GM19035 (cell line): ENCODE data around the gene OR4K15.
"Not testable (repeated sequence)": the region's sequence is repeated elsewhere in the genome, so short reads cannot be mapped to it uniquely, and the experiment has no call there.

Source experiments
- ATAC-seq: cut with Tn5 transposase; IDR thresholded peaks from one replicate; pipeline ENCODE4 v1.9.1; 2021; ENCODE audit not compliant: unreplicated experiment

Gene OR4K15

DNA sequence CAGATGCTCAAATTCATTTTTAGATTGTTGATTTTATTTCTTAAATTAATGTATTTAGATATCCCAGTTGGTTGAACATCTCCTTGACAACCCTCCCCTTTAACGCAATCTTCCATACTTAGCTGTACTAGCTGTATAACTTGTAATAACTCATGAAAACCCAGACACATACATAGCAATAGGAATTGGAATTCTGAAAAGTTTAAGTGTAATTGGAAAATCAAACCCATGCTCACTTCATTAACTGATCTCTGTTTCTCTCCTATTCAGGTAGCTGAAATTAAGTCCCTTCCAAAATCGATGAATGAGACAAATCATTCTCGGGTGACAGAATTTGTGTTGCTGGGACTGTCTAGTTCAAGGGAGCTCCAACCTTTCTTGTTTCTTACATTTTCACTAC is at the start of gene OR4K15:
OR4K15 (plus strand) TSS at position 301 of the 400 bp plus-strand sequence; CDS start at position 301, 0 bp downstream.
- ATAC-seq = no peak

DNA sequence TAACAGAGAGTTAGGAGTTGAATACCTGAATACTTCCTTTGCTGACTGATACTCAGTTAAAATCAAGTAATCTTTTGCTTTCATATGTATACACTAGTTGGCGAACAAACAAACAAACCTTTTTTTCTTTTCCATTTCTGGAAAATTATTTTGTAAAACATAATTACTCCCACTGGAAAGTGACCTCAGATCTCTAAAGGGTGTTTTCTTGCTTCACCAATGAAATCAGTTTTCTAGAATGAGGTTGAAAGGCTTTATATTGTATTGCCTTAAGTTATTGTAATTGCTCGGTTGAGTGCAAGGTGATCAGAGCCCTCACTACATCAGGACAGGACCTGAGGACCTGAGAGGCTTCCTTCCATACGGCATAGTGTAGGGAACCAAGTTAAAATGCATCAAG is 44.8 kb upstream of the OR4K15 start, which contains the start of gene OR4K1:
OR4K1 (plus strand) TSS at position 301 of the 400 bp plus-strand sequence. CDS start 4,750 bp downstream, outside the sequence.
- no peak for ATAC-seq

DNA sequence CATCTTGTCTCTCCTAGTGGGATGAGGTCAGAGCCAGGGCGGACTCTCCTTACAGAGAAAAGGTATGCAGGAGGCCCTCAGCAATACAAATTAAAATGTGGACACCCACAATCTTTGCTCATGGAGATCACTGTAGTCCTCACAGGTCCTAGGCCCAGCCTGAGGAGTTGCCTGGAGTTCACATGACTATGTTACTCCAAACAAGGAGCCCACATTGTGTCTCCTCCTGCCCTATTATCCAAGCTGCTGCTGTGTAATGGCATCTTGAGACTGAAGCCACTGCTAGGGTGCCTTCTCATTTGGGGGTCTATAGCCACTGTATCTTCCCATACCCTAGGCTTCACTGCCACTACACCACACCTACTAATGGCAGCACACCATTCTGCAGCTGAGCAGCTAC is 33.7 kb upstream of the OR4K15 start:
- no peak for ATAC-seq

- ATAC-seq = no peak
Measured at GRCh38 chr14:19947413-19948090, 27.8 kb upstream of the OR4K15 start.

GRCh38 chr14:19949218-19949617 is 26.2 kb upstream of the OR4K15 start:
- ATAC-seq = no peak

DNA sequence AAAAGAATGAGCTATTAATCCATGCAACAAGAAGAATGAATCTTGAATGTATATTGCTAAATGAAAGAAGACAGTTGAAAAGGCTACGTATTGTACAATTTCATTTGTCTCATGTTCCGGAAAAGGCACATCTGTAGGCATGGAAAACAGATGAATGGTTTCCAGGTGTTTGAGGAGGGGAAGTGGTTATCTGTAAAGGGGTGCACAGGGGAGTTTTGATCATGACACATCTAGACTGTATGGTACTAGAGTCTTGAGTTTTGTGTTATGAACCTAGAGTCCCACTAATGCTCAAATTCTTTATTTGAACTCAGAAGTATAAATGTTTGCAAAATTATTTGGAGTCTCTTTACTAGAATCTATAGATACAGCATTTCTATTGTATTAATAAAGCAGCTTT is 5.7 kb upstream of the OR4K15 start:
- not testable (repeated sequence) for ATAC-seq

DNA sequence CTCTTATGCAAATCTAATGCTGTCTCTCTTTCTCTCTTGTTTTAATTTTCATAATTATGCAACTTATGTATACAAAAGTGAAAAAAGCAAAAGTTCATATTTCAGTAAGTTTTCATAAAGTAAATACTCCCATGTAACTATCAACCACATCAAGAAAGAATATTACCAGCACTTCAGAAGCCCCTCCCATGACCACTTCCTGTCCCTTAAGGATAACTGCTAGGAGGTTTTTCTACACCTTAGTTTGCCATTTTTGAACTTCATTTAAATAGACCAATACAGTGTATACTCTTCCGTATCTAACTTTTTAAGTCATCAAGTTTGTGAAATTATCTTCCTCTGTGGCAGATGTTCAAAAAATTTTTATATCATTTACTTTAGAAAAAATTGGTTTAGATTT is 547 bp upstream of the OR4K15 start:
- no peak for ATAC-seq

DNA sequence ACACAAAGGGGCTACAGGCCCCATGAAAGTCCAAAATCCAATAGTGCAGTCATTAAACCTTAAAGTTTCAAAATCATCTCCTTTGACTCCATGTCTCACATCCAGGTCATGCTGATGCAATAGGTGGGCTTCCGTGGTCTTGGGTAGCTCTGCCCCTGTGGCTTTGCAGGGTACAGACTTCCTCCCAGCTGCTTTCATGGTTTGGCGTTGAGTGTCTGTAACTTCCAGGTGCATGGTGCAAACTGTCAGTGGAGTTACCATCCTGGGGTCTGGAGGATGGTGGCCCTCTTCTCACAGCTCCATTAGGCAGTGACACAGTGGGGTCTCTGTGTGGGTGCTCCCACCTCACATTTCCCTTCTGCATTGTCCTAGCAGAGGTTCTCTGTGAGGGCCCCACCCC is 18.0 kb downstream of the OR4K15 start:
- ATAC-seq = no peak

- no peak for ATAC-seq
Measured at GRCh38 chr14:20001863-20002262, 26.5 kb downstream of the OR4K15 start, which contains the start of gene OR4Q2. OR4Q2 (plus strand) TSS chr14:20002163.

DNA sequence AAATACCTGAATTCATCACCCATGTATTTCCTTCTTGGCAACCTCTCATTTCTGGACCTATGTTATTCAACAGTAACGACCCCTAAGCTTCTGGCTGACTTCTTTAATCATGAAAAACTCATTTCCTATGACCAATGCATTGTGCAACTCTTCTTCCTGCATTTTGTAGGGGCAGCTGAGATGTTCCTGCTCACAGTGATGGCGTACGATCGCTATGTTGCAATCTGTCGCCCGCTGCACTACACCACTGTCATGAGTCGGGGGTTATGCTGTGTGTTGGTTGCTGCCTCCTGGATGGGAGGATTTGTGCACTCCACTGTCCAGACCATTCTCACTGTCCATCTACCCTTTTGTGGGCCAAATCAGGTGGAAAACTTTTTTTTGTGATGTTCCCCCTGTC is 26.9 kb downstream of the OR4K15 start:
- ATAC-seq = no peak

DNA sequence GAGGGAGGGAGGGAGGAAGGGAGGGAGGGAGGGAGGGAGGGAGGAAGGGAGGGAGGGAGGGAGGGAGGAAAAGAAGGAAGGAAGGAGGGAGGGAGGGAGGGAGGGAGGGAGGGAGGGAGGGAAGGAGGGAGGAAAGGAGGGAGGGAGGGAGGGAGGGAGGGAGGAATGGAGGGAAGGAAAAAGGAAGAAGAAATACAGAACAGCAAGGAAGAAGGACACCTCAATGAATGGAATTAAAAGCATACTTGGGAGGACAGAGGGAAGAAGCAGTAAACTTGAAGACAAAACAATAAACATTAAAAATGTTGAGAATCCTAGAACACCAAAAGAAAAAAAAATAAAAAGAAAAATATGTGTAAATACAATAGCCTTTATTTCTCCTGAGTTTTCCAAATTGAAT is 32.8 kb downstream of the OR4K15 start:
- ATAC-seq = no peak

DNA sequence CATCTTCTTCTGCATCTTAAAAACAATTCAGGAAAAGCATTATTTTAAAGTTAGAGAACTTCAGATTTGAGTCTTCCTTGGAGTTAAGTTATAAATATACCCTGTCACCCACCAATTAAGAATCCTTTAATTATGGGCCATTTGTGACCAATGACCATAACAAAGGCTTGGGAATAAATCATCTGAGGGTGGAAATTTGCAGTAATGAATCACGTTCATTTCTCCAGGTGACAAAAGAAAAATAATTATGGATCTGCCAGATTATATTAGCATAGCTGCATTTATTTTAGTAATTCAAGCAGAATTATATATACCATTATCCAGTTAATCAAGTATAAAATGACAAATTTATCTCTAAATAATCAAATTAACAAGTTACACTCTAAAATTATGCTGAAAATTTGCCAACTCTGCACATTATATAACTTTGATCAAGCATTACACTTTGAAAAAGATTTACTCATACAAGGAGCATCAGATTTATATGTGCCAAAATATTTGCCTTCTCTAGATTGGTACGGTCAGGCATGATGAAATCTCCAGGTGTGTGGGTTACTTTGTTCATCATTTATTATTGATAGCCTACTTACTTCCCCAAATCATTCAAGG is 44.0 kb downstream of the OR4K15 start, which contains the start of gene OR4K14:
OR4K14 (minus strand) TSS at position 51 of the 609 bp plus-strand sequence. CDS start 4,114 bp downstream, outside the sequence.
- no peak for ATAC-seq
